DND-41 (cell line): ENCODE results near the gene LCNL1.

Source experiments
- ATAC-seq: fragments of 200-7000 bp; cut with Tn5 transposase; 3 replicates; pipeline ENCODE4 v1.9.1; 2021; ENCODE audit warnings: low read depth; ENCODE audit not compliant: insufficient read depth
- DNase-seq: peaks from one replicate; pipeline ENCODE4 v3.0.0-alpha.2; 2020
- H2AFZ ChIP-seq: 2 replicates; pipeline ENCODE4 v1.6.0; 2012; ENCODE audit warnings: low read depth, low read length
- H3K27ac ChIP-seq: 2 replicates; pipeline ENCODE4 v1.5.1; 2012; ENCODE audit warnings: low read length, inconsistent platforms
- H3K27me3 ChIP-seq: fragments of 200-600 bp; sonication (generic); 2 replicates; pipeline ENCODE4 v1.6.0; 2012; ENCODE audit warnings: low read length, mild to moderate bottlenecking, inconsistent platforms; ENCODE audit not compliant: insufficient read depth, poor library complexity
- H3K36me3 ChIP-seq: 2 replicates; pipeline ENCODE4 v1.5.1; 2012; ENCODE audit warnings: low read length, inconsistent platforms; ENCODE audit not compliant: insufficient read depth
- H3K4me1 ChIP-seq: 2 replicates; pipeline ENCODE4 v1.5.1; 2012; ENCODE audit warnings: mild to moderate bottlenecking, low read length; ENCODE audit not compliant: insufficient read depth
- H3K4me2 ChIP-seq: 2 replicates; pipeline ENCODE4 v1.6.0; 2012; ENCODE audit warnings: mild to moderate bottlenecking, moderate library complexity, low read length, inconsistent platforms; ENCODE audit not compliant: insufficient read depth
- H3K4me3 ChIP-seq, 2 experiments: fragments of 200-600 bp in 1 of 2; shearing (Covaris generic) in 1 of 2; 2 replicates each; pipeline ENCODE4 v1.5.1; 2012 to 2016; ENCODE audit warnings: inconsistent platforms in 2 of 2, low read length in 2 of 2, mild to moderate bottlenecking in 2 of 2, low read depth in 1 of 2, moderate library complexity in 1 of 2
- H3K79me2 ChIP-seq: 2 replicates; pipeline ENCODE4 v1.6.0; 2012; ENCODE audit warnings: low read length, inconsistent platforms; ENCODE audit not compliant: insufficient read depth
- H3K9ac ChIP-seq: 2 replicates; pipeline ENCODE4 v1.6.0; 2012; ENCODE audit warnings: low read depth, mild to moderate bottlenecking, inconsistent platforms, low read length, moderate library complexity
- H3K9me3 ChIP-seq: 2 replicates; pipeline ENCODE4 v1.5.1; 2012; ENCODE audit warnings: low read length, moderate library complexity, mild to moderate bottlenecking, inconsistent platforms; ENCODE audit not compliant: insufficient read depth, severe bottlenecking
- H4K20me1 ChIP-seq: 2 replicates; pipeline ENCODE4 v1.6.0; 2012; ENCODE audit warnings: low read length; ENCODE audit not compliant: insufficient read depth
- EZH2 ChIP-seq: IDR thresholded peaks from 3 replicates; pipeline ENCODE4 v1.6.1; 2012; ENCODE audit warnings: borderline replicate concordance, low read depth, mild to moderate bottlenecking, moderate library complexity, low read length, inconsistent platforms; ENCODE audit not compliant: severe bottlenecking
- TF ChIP-seq, protein P1 (sequence below): IDR thresholded peaks from 2 replicates; pipeline ENCODE4 v1.5.1; 2012; ENCODE audit warnings: borderline replicate concordance, low read length, moderate library complexity, mild to moderate bottlenecking; ENCODE audit not compliant: poor library complexity, severe bottlenecking; ENCODE audit errors: extremely low read depth

LCNL1 gene

DNA sequence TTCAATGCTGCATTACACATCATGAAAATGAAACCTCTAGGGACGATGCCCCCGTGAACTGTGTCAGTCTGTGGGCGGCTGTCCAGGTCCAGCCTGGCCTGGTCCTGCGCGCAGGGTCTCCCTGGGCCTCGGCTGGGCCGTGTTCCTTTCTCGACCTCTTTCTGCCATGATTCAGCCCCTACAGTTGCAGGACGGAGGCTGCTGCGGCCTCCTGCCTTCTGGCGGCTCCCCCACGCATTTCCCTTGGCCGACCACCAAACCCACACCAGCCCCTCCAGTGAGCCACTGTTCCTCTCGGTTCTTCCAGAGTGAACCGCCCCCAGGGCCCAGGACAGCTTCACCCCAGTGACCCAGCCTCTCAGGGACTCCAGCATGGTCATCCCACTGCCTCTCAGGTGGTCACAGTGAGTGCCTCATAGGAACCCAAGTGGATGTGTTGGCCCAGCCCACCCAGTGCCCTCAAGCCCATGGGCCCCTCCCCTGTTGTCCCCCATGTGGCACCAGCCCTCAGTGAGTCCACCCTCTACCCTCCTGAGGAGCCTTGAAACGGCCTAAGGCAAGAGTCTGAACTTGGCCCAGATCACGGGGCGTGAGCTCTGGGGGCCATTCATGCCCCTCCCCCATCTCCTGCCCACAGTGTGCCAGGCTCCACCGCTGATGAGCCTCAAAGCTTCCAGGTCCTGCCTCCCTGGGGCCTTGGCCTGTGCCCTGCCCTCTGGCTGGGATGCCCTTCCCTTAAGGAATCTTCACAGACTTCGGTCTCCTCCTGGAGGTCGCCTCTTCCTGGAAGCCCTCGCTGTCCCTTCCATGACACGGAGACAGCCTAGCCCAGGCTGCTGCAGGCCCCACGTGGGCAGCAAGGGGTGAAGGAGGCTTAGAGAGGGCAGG is 23.6 kb downstream of the LCNL1 start:
- no peak overlapping the region for H3K4me2 ChIP-seq
- H3K79me2 ChIP-seq, result no peaks in the 10 kb centered on the region
- DNase-seq (no peak), ATAC-seq (no peak)
- TF ChIP-seq, protein P1, sequence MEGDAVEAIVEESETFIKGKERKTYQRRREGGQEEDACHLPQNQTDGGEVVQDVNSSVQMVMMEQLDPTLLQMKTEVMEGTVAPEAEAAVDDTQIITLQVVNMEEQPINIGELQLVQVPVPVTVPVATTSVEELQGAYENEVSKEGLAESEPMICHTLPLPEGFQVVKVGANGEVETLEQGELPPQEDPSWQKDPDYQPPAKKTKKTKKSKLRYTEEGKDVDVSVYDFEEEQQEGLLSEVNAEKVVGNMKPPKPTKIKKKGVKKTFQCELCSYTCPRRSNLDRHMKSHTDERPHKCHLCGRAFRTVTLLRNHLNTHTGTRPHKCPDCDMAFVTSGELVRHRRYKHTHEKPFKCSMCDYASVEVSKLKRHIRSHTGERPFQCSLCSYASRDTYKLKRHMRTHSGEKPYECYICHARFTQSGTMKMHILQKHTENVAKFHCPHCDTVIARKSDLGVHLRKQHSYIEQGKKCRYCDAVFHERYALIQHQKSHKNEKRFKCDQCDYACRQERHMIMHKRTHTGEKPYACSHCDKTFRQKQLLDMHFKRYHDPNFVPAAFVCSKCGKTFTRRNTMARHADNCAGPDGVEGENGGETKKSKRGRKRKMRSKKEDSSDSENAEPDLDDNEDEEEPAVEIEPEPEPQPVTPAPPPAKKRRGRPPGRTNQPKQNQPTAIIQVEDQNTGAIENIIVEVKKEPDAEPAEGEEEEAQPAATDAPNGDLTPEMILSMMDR, result no peak
- TF ChIP-seq EZH2, result no peak
- H3K4me1 ChIP-seq, result no peaks in the 10 kb centered on the region
- H3K27me3 ChIP-seq, result no peaks in the 10 kb centered on the region
- H2AFZ ChIP-seq, result no peak overlapping the region
- H3K27ac ChIP-seq, result no peak overlapping the region
- H3K4me3 ChIP-seq, result no peak overlapping the region
- no peak overlapping the region for H3K9ac ChIP-seq
- H4K20me1 ChIP-seq, result no peaks in the 10 kb centered on the region
- H3K9me3 ChIP-seq, result no peaks in the 10 kb centered on the region
- H3K36me3 ChIP-seq, result no peaks in the 10 kb centered on the region

DNA sequence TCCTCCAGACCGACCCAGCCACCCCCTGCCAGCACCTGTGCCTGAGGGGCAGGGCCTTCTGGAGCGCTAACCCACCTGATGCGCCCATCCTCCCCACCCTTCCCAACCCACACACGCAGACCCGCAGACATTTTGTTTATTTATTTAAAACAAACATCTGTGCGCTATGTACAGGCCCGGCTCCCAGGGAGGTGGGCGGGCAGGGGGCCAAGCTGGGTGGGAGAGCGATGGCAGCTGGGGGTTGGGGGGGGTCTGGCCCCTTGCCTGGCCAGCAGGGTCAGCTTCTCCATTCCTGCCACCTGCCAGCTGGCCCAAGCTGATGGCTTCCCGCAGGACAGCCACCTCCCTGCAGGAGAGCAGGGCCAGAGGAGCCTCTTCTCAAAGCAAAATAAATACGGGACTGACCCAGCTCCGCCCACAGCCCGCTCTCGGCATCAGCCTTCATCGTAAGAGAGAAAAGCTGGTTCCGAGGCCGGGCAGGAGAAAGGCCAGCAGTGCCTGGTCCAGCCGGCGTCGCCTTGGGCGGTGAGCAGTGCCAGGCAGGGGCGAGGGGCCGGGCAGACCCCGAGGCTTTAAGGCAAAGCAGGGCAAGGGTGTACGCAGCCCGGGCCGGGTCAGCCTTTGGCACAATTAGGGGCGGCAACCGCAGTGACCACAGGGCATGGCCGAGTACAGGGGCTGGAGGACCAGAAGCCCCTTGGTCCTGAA is 24.5 kb downstream of the LCNL1 start:
- no peak for DNase-seq

DNA sequence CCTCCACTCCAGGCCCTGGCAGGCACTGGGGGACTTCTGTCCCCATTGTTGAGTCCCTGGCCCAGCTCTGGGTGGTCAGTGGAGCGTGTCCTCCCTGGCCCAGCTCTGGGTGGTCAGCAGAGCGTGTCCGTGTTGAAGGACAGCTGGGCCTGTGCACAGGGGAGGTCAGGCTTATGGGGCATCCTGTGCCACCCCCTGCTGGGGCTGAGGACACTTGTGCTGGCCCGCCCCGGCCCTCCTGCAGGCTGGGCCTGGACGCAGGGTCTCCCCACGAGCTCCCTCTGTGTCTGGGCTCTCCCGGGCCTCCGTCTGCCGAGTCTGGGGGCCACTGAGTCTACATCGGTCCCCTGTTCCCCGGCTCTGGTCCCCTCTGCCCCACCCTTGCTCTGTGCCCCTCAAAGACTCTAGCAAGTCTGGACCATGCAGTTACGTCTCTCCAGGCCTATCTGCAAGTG is 25.1 kb downstream of the LCNL1 start:
- Histone ChIP-seq H3K36me3 (no peaks in the 10 kb centered on the region), H3K27me3 (no peaks in the 10 kb centered on the region), H3K27ac (no peak overlapping the region), H3K9me3 (no peaks in the 10 kb centered on the region), H4K20me1 (no peaks in the 10 kb centered on the region), H3K9ac (no peak overlapping the region), H3K4me2 (no peak overlapping the region), H3K4me3 (no peak overlapping the region), H2AFZ (no peak overlapping the region), H3K4me1 (no peaks in the 10 kb centered on the region), H3K79me2 (no peaks in the 10 kb centered on the region)
- no peak for DNase-seq
- TF ChIP-seq, protein P1, result no peak
- no peak for TF ChIP-seq EZH2
- no peak for ATAC-seq

More for the DNA sequence above, 24.5 kb downstream of the LCNL1 start:
- Histone ChIP-seq H2AFZ (no peak overlapping the region), H4K20me1 (no peaks in the 10 kb centered on the region), H3K4me1 (no peaks in the 10 kb centered on the region), H3K79me2 (no peaks in the 10 kb centered on the region), H3K36me3 (no peaks in the 10 kb centered on the region), H3K27ac (no peak overlapping the region), H3K9me3 (no peaks in the 10 kb centered on the region), H3K9ac (no peak overlapping the region), H3K4me2 (no peak overlapping the region), H3K4me3 (no peak overlapping the region), H3K27me3 (no peaks in the 10 kb centered on the region)
- TF ChIP-seq EZH2, result no peak
- TF ChIP-seq, protein P1, result no peak
- no peak for ATAC-seq
